ENCODE data around the gene PRAMEF13.
A peak's percentile ranks its signal among the peaks of the same experiment; 100 is the strongest.
"Not testable (repeated sequence)": the region's sequence is repeated elsewhere in the genome, so short reads cannot be mapped to it uniquely, and the experiment has no call there.

PRAMEF13 gene

GRCh38 chr1:13232056-13232455, 30.8 kb upstream of the PRAMEF13 start:
- not testable (repeated sequence) for H3K36me3 ChIP-seq (ENCODE audit: control insufficient read depth, low read length); H3F3A ChIP-seq (ENCODE audit: control insufficient read depth, insufficient read depth); H3K4me3 ChIP-seq (ENCODE audit: low read length); H3K4me2 ChIP-seq (ENCODE audit: low read length); H3K27ac ChIP-seq (ENCODE audit: low read depth, low read length); H3K79me2 ChIP-seq (ENCODE audit: control insufficient read depth, low read length); H3K27me3 ChIP-seq (ENCODE audit: control insufficient read depth, low read length); H4K20me1 ChIP-seq (ENCODE audit: control insufficient read depth, insufficient read depth, low read depth, low read length); H3K9me3 ChIP-seq (ENCODE audit: control insufficient read depth, insufficient read depth, low read length); H3K9me2 ChIP-seq (replicated peaks; ENCODE audit: control insufficient read depth, low read length); H3K4me1 ChIP-seq (ENCODE audit: control insufficient read depth, low read length)

DNA sequence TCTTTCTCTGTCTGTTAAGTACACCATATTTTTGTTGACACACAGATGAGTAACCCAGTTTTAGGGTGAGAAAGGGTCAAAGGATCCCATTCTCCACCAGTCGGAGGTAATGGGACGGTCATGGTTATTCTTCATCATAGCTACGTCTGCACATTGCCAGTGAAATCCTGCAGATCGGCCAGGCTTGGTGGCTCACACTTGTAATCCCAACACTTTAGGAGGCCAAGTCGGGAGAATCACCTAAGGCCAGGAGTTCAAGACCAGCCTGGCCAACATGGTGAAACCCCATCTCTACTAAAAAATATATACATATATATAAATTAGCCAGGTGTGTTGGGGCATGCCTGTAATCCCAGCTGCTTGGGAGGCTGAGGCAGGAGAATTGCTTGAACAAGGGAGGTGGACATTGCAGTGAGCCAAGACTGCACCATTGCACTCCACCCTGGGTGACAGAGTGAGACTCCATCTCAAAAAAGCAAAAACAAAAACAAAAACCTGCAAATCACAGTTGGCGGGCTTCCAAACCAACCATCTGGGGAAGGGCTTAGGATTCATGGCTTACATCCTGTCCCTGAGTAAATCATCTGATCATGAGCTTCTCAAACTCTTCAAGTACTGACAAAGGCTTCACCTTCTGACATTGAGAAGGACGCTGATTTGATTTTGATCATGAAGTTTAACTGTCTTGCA, 30.0 kb upstream of the PRAMEF13 start:
- not testable (repeated sequence) for H3K27me3 ChIP-seq (ENCODE audit: control insufficient read depth, low read length); H3K9me3 ChIP-seq (ENCODE audit: control insufficient read depth, insufficient read depth, low read length); H4K20me1 ChIP-seq (ENCODE audit: control insufficient read depth, insufficient read depth, low read depth, low read length)

DNA sequence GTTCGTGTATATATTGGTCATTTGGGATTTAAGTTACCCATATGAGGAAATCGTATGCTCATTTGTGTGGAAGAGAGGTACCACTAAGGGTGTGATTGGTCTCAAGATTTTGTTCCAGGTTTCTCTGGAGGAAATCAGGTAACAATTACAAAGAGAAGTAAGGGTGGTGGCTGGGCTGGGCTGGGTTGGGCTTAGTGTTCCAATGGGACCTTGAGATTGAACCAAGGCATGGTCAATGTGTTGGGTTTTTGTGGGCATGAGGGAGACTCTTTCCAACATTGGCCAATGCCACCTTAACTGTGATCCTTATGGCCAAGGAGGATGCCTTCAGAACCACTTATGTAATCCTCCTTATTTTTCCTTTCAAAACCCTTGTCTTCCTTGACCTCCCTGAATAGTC, 29.4 kb upstream of the PRAMEF13 start:
- not testable (repeated sequence) for H3K9me2 ChIP-seq (replicated peaks; ENCODE audit: control insufficient read depth, low read length); H3K9me3 ChIP-seq (ENCODE audit: control insufficient read depth, insufficient read depth, low read length); H3K27me3 ChIP-seq (ENCODE audit: control insufficient read depth, low read length); H3K36me3 ChIP-seq (ENCODE audit: control insufficient read depth, low read length); H3K4me1 ChIP-seq (ENCODE audit: control insufficient read depth, low read length); H4K20me1 ChIP-seq (ENCODE audit: control insufficient read depth, insufficient read depth, low read depth, low read length); H3K27ac ChIP-seq (ENCODE audit: low read depth, low read length); H3K4me2 ChIP-seq (ENCODE audit: low read length); H3K4me3 ChIP-seq (ENCODE audit: low read length); H3K79me2 ChIP-seq (ENCODE audit: control insufficient read depth, low read length); H3F3A ChIP-seq (ENCODE audit: control insufficient read depth, insufficient read depth)

More for the DNA sequence above, 30.0 kb upstream of the PRAMEF13 start:
- H3K4me2 ChIP-seq (ENCODE audit: low read length); H3K36me3 ChIP-seq (ENCODE audit: control insufficient read depth, low read length); H3K9me2 ChIP-seq (replicated peaks; ENCODE audit: control insufficient read depth, low read length); H3K27ac ChIP-seq (ENCODE audit: low read depth, low read length); H3K4me3 ChIP-seq (ENCODE audit: low read length); H3K4me1 ChIP-seq (ENCODE audit: control insufficient read depth, low read length); H3F3A ChIP-seq (ENCODE audit: control insufficient read depth, insufficient read depth); H3K79me2 ChIP-seq (ENCODE audit: control insufficient read depth, low read length): not testable (repeated sequence)

DNA sequence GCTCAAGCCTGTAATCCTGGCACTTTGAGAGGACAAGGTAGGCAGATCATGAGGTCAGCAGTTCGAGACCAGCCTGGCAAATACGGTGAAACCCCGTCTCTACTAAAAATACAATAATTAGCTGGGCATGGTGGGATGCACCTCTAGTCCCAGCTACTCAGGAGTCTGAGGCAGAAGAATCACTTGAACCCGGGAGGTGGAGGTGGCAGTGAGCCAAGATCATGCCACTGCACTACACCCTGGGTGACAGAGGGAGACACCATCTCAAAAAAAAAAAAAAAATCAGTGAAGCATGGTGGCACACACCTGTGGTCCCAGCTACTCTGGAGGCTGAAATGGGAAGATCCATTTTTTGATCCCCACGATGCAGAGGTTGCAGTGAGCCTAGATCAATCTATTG, 28.9 kb upstream of the PRAMEF13 start:
- H3K27me3 ChIP-seq (ENCODE audit: control insufficient read depth, low read length); H3K9me3 ChIP-seq (ENCODE audit: control insufficient read depth, insufficient read depth, low read length); H3K79me2 ChIP-seq (ENCODE audit: control insufficient read depth, low read length); H3F3A ChIP-seq (ENCODE audit: control insufficient read depth, insufficient read depth); H3K9me2 ChIP-seq (replicated peaks; ENCODE audit: control insufficient read depth, low read length); H4K20me1 ChIP-seq (ENCODE audit: control insufficient read depth, insufficient read depth, low read depth, low read length); H3K4me2 ChIP-seq (ENCODE audit: low read length); H3K27ac ChIP-seq (ENCODE audit: low read depth, low read length); H3K4me3 ChIP-seq (ENCODE audit: low read length); H3K36me3 ChIP-seq (ENCODE audit: control insufficient read depth, low read length); H3K4me1 ChIP-seq (ENCODE audit: control insufficient read depth, low read length): not testable (repeated sequence)

- no peaks in the 10 kb centered on the region for H3K4me1 ChIP-seq (ENCODE audit: control insufficient read depth, low read length)
- no peaks in the 10 kb centered on the region for H3K9me2 ChIP-seq (replicated peaks; ENCODE audit: control insufficient read depth, low read length)
- no peaks in the 10 kb centered on the region for H3K9me3 ChIP-seq (ENCODE audit: control insufficient read depth, insufficient read depth, low read length)
- no peak overlapping the region for H3K4me2 ChIP-seq (ENCODE audit: low read length)
- no peak for TF ChIP-seq EZH2phosphoT487 (IDR thresholded peaks at IDR 0.05; ENCODE audit: borderline replicate concordance, low read length)
- TF ChIP-seq, protein P1, sequence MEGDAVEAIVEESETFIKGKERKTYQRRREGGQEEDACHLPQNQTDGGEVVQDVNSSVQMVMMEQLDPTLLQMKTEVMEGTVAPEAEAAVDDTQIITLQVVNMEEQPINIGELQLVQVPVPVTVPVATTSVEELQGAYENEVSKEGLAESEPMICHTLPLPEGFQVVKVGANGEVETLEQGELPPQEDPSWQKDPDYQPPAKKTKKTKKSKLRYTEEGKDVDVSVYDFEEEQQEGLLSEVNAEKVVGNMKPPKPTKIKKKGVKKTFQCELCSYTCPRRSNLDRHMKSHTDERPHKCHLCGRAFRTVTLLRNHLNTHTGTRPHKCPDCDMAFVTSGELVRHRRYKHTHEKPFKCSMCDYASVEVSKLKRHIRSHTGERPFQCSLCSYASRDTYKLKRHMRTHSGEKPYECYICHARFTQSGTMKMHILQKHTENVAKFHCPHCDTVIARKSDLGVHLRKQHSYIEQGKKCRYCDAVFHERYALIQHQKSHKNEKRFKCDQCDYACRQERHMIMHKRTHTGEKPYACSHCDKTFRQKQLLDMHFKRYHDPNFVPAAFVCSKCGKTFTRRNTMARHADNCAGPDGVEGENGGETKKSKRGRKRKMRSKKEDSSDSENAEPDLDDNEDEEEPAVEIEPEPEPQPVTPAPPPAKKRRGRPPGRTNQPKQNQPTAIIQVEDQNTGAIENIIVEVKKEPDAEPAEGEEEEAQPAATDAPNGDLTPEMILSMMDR (IDR thresholded peaks at IDR 0.05; ENCODE audit: low read depth, low read length, poor library complexity, severe bottlenecking): peak; percentile 64
- H3K4me3 ChIP-seq (ENCODE audit: low read length): no peak overlapping the region
- no peaks in the 10 kb centered on the region for H3K36me3 ChIP-seq (ENCODE audit: control insufficient read depth, low read length)
- no peaks in the 10 kb centered on the region for H3F3A ChIP-seq (ENCODE audit: control insufficient read depth, insufficient read depth)
- no peaks in the 10 kb centered on the region for H4K20me1 ChIP-seq (ENCODE audit: control insufficient read depth, insufficient read depth, low read depth, low read length)
- no peaks in the 10 kb centered on the region for H3K27me3 ChIP-seq (ENCODE audit: control insufficient read depth, low read length)
- H3K79me2 ChIP-seq (ENCODE audit: control insufficient read depth, low read length): no peaks in the 10 kb centered on the region
- H3K27ac ChIP-seq (ENCODE audit: low read depth, low read length): no peak overlapping the region
Observed at GRCh38 chr1:13228343-13228781, 27.2 kb upstream of the PRAMEF13 start.

- H3K9me3 ChIP-seq (ENCODE audit: control insufficient read depth, insufficient read depth, low read length); H3K27ac ChIP-seq (ENCODE audit: low read depth, low read length); H4K20me1 ChIP-seq (ENCODE audit: control insufficient read depth, insufficient read depth, low read depth, low read length); H3F3A ChIP-seq (ENCODE audit: control insufficient read depth, insufficient read depth); H3K9me2 ChIP-seq (replicated peaks; ENCODE audit: control insufficient read depth, low read length); H3K4me1 ChIP-seq (ENCODE audit: control insufficient read depth, low read length); H3K36me3 ChIP-seq (ENCODE audit: control insufficient read depth, low read length); H3K27me3 ChIP-seq (ENCODE audit: control insufficient read depth, low read length); H3K4me3 ChIP-seq (ENCODE audit: low read length); H3K4me2 ChIP-seq (ENCODE audit: low read length); H3K79me2 ChIP-seq (ENCODE audit: control insufficient read depth, low read length): not testable (repeated sequence)
Observed at GRCh38 chr1:13227271-13228055, 26.3 kb upstream of the PRAMEF13 start.

DNA sequence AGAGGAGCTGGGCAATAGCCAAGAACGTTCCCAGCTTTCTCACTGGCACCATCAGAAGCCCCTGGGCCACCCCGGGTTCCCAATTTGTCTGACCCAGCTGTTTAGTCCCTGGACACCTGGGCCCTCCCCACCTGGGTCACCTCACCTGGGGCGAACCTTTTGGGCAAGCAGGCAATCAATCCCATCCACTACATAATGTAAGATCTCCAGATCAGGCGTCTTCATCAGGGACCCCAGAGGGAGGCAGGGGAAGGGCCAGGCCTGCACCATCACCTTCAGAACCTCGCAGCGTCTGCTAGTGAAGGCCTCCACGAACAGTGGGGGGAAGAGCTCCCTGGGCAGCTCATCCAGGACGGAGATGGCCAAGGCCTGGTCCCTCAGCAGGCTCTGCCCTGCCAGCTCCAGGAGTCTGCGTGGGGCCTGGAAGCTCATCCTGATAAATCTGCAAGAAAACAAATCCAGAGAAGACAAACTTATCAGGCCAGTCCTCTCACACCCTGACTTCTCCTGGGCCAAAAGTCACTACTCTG, 24.5 kb upstream of the PRAMEF13 start, which contains the start of gene PRAMEF18:
Gene PRAMEF18 (minus strand): TSS at position 480 of the 530 bp plus-strand sequence. CDS start 48 bp downstream, at position 432.
- not testable (repeated sequence) for H4K20me1 ChIP-seq (ENCODE audit: control insufficient read depth, insufficient read depth, low read depth, low read length); H3K4me1 ChIP-seq (ENCODE audit: control insufficient read depth, low read length); H3K4me3 ChIP-seq (ENCODE audit: low read length); H3K9me3 ChIP-seq (ENCODE audit: control insufficient read depth, insufficient read depth, low read length); H3K27me3 ChIP-seq (ENCODE audit: control insufficient read depth, low read length); H3K9me2 ChIP-seq (replicated peaks; ENCODE audit: control insufficient read depth, low read length); H3F3A ChIP-seq (ENCODE audit: control insufficient read depth, insufficient read depth); H3K27ac ChIP-seq (ENCODE audit: low read depth, low read length); H3K79me2 ChIP-seq (ENCODE audit: control insufficient read depth, low read length); H3K4me2 ChIP-seq (ENCODE audit: low read length); H3K36me3 ChIP-seq (ENCODE audit: control insufficient read depth, low read length)

Measured in DOHH2 (cell line).